ENCODE data around the gene PTPRB.

GRCh38 chr12:70605976-70606375, 31.3 kb downstream of the PTPRB start:
- TF ChIP-seq POLR2A (IDR thresholded peaks at IDR 0.05; ENCODE audit: low read depth, low read length) (no peak), CTCF (IDR thresholded peaks at IDR 0.05; ENCODE audit: extremely low read depth in 1 of 2, insufficient read depth in 1 of 2, low read depth in 1 of 2, low read length in 2 of 2) (no peak), EZH2 (IDR thresholded peaks at IDR 0.05; ENCODE audit: borderline replicate concordance, low read depth, low read length, severe bottlenecking) (no peak), POLR2AphosphoS5 (IDR thresholded peaks at IDR 0.05; ENCODE audit: insufficient read depth, low read depth, low read length) (peak; percentile 41)
- TF ChIP-seq, protein P1, sequence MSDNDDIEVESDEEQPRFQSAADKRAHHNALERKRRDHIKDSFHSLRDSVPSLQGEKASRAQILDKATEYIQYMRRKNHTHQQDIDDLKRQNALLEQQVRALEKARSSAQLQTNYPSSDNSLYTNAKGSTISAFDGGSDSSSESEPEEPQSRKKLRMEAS (IDR thresholded peaks at IDR 0.05; ENCODE audit: insufficient read depth, insufficient read length): no peak
